ENCODE measurements around the gene RNF150.

DNA sequence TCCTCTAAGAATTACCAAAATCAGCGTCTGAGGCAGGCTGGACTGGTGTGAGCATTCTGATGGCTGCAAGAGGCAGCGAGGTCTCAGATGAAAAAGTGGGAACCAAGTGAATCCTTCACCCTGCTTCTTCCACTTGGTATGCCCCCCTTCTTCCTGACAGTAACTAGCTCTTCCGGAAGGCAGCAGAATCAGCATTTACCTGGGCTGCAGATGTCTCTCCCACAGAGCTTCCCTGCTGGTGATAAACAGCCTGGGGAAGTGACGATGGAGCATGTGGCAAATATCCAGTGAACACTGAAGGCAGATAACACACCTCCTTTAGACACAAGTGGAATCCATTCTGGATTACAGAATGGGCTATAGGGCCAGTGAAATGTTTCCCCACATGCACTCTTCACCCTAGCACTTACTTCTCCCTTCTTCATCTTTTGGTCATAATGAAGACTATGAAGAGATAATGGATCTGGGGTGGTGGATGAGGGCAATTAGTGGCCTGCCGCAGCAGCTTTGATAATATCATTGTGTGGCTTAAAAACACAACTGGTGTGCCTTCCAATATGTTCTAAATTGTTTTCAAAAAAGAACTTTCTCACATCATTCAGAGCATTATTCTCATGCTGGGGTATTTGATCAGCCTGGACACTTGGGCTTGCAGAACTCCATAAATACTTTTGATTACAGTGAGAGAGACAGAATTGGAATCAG, 316.3 kb downstream of the RNF150 start:
- TF ChIP-seq, protein P1, sequence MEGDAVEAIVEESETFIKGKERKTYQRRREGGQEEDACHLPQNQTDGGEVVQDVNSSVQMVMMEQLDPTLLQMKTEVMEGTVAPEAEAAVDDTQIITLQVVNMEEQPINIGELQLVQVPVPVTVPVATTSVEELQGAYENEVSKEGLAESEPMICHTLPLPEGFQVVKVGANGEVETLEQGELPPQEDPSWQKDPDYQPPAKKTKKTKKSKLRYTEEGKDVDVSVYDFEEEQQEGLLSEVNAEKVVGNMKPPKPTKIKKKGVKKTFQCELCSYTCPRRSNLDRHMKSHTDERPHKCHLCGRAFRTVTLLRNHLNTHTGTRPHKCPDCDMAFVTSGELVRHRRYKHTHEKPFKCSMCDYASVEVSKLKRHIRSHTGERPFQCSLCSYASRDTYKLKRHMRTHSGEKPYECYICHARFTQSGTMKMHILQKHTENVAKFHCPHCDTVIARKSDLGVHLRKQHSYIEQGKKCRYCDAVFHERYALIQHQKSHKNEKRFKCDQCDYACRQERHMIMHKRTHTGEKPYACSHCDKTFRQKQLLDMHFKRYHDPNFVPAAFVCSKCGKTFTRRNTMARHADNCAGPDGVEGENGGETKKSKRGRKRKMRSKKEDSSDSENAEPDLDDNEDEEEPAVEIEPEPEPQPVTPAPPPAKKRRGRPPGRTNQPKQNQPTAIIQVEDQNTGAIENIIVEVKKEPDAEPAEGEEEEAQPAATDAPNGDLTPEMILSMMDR (conservative IDR thresholded peaks at IDR 0.05), result no peak
- no peak for TF ChIP-seq EZH2 (IDR thresholded peaks at IDR 0.05; ENCODE audit: low read depth)

All from PC-9 (cell line).